Parathyroid adenoma (tissue), 2 donors: ENCODE data around the gene USP33.

Experiments used
- H2AFZ ChIP-seq: fragments of 300-600 bp; sonication (generic); one replicate; pipeline ENCODE4 v1.7.0; 2017; ENCODE audit warnings: antibody characterized with exemption, mild to moderate bottlenecking
- H3K27ac ChIP-seq: fragments of 300-600 bp; sonication (generic); one replicate; pipeline ENCODE4 v1.7.0; 2017
- H3K27me3 ChIP-seq: fragments of 300-600 bp; sonication (generic); one replicate; pipeline ENCODE4 v1.7.0; 2017; ENCODE audit warnings: low read length; ENCODE audit not compliant: control insufficient read depth, insufficient read depth
- H3K36me3 ChIP-seq: fragments of 300-600 bp; sonication (generic); one replicate; pipeline ENCODE4 v1.7.0; 2017; ENCODE audit warnings: low read length; ENCODE audit not compliant: control insufficient read depth, insufficient read depth
- H3K4me1 ChIP-seq: fragments of 300-600 bp; sonication (generic); one replicate; pipeline ENCODE4 v1.7.0; 2017; ENCODE audit warnings: control low read depth
- H3K4me2 ChIP-seq: fragments of 300-600 bp; sonication (generic); one replicate; pipeline ENCODE4 v1.7.0; 2017; ENCODE audit warnings: low read length
- H3K4me3 ChIP-seq: fragments of 300-600 bp; sonication (generic); one replicate; pipeline ENCODE4 v1.7.0; 2017; ENCODE audit warnings: low read depth, low read length
- H3K79me2 ChIP-seq: fragments of 300-600 bp; sonication (generic); one replicate; pipeline ENCODE4 v1.7.0; 2017; ENCODE audit warnings: control low read depth
- H3K9ac ChIP-seq: fragments of 300-600 bp; sonication (generic); one replicate; pipeline ENCODE4 v1.7.0; 2017; ENCODE audit warnings: mild to moderate bottlenecking
- H3K9me3 ChIP-seq: fragments of 300-600 bp; sonication (generic); one replicate; pipeline ENCODE4 v1.7.0; 2017; ENCODE audit warnings: low read length; ENCODE audit not compliant: control insufficient read depth
- CTCF ChIP-seq: fragments of 300-600 bp; sonication (generic); IDR thresholded peaks from one replicate; pipeline ENCODE4 v1.7.0; 2017; ENCODE audit warnings: antibody characterized with exemption, mild to moderate bottlenecking
- donor health status: primary hyperparathyroidism.

USP33 gene

GRCh38 chr1:77742011-77742555 lies 17.6 kb downstream of the USP33 start:
- Histone ChIP-seq H3K4me3 (no peak overlapping the region), H3K4me2 (no peak overlapping the region), H3K27me3 (no peaks in the 10 kb centered on the region)

GRCh38 chr1:77741316-77741715 lies 18.3 kb downstream of the USP33 start:
- H3K36me3 ChIP-seq = no peaks in the 10 kb centered on the region

More at GRCh38 chr1:77742011-77742555, 17.6 kb downstream of the USP33 start:
- H2AFZ ChIP-seq = no peak overlapping the region
- H3K79me2 ChIP-seq = no peaks in the 10 kb centered on the region
- no peaks in the 10 kb centered on the region for H3K36me3 ChIP-seq
- H3K4me1 ChIP-seq = no peaks in the 10 kb centered on the region
- no peak overlapping the region for H3K27ac ChIP-seq
- no peak overlapping the region for H3K9ac ChIP-seq
- no peak for TF ChIP-seq CTCF
- H3K9me3 ChIP-seq = no peaks in the 10 kb centered on the region

GRCh38 chr1:77739235-77739634 lies 20.4 kb downstream of the USP33 start:
- no peaks in the 10 kb centered on the region for H3K36me3 ChIP-seq
- no peak for TF ChIP-seq CTCF
- H3K4me3 ChIP-seq = no peak overlapping the region

More at GRCh38 chr1:77741316-77741715, 18.3 kb downstream of the USP33 start:
- H3K4me3 ChIP-seq = no peak overlapping the region
- no peak overlapping the region for H2AFZ ChIP-seq
- H3K9me3 ChIP-seq = no peaks in the 10 kb centered on the region
- no peak overlapping the region for H3K4me2 ChIP-seq
- TF ChIP-seq CTCF = no peak
- H3K4me1 ChIP-seq = no peaks in the 10 kb centered on the region
- no peak overlapping the region for H3K27ac ChIP-seq
- no peaks in the 10 kb centered on the region for H3K27me3 ChIP-seq
- H3K79me2 ChIP-seq = no peaks in the 10 kb centered on the region
- H3K9ac ChIP-seq = no peak overlapping the region

DNA sequence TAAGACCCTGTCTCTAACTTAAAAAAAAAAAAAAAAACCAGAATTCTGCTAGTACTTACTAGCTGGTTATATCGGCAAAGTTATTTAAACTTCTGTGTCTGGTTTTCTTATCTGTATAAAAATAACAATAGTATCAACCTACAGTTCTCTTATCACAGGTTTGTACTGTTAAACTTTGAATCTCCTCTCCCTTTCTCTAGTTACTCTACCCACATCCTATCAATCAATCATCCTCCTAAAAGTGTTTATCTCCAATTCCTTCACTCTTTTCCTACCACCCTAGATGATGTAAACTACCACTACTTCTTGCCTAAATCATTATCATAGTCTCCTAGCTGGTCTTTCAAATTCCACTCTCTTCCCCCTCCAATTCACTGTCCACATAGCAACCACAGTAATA lies 27.6 kb downstream of the USP33 start:
- Histone ChIP-seq H3K9ac (no peak overlapping the region), H2AFZ (no peak overlapping the region), H3K36me3 (no peaks in the 10 kb centered on the region)

More at GRCh38 chr1:77739235-77739634, 20.4 kb downstream of the USP33 start:
- H3K27ac ChIP-seq = no peak overlapping the region
- no peaks in the 10 kb centered on the region for H3K9me3 ChIP-seq
- no peaks in the 10 kb centered on the region for H3K27me3 ChIP-seq
- no peaks in the 10 kb centered on the region for H3K79me2 ChIP-seq
- no peak overlapping the region for H2AFZ ChIP-seq
- H3K4me2 ChIP-seq = no peak overlapping the region
- no peaks in the 10 kb centered on the region for H3K4me1 ChIP-seq
- no peak overlapping the region for H3K9ac ChIP-seq

More for the DNA sequence above, 27.6 kb downstream of the USP33 start:
- Histone ChIP-seq H3K4me2 (no peak overlapping the region), H3K27ac (no peak overlapping the region), H3K27me3 (no peaks in the 10 kb centered on the region), H3K9me3 (no peaks in the 10 kb centered on the region), H3K4me1 (no peaks in the 10 kb centered on the region), H3K79me2 (no peaks in the 10 kb centered on the region), H3K4me3 (no peak overlapping the region)
- no peak for TF ChIP-seq CTCF
